HepG2 (cell line): ENCODE data around the gene ANKRD40CL. TPM values are rescaled to one million over a fixed set of nuclear protein-coding genes. Genes with fewer than 3 reads are reported as not detected.

Experiments
- ATAC-seq: fragments of 200-7000 bp; cut with Tn5 transposase; 3 replicates; pipeline ENCODE4 v1.9.1; 2020; ENCODE audit warnings: mild to moderate bottlenecking, moderate library complexity
- BruUV-seq: library from RNA; stranded (reverse); fragments of 400-500 nt; replicated peaks from 2 replicates; lab custom pipeline; 2021; lab: Mats Ljungman, UMichigan
- CTCF ChIA-PET: fragments of 300-600 bp; formaldehyde crosslinking; extraction: SDS; loops from one replicate; lab custom pipeline; 2021; ENCODE audit warnings: low total read pairs, inconsistent platforms, low intra/inter-chr PET ratio; lab: Yijun Ruan, JAX
- POLR2A ChIA-PET: fragments of 350-600 bp; sonication (Branson Sonifier 250); formaldehyde crosslinking; loops from one replicate; lab custom pipeline; 2020; ENCODE audit warnings: antibody characterized with exemption, inconsistent platforms; lab: Yijun Ruan, JAX
- DNase-seq: peaks from one replicate; pipeline ENCODE4 v3.0.0-alpha.2; 2015; ENCODE audit warnings: low spot score
- FAIRE-seq: peaks from 3 replicates; lab custom pipeline; 2011; peaks lifted over from hg19 to GRCh38; lab: Jason Lieb, UNC
- H2AFZ ChIP-seq: one replicate; pipeline ENCODE4 v1.6.1; 2011; ENCODE audit warnings: low read length, inconsistent platforms
- H3K27ac ChIP-seq: fragments of 300-600 bp; 3 replicates; pipeline ENCODE4 v1.8.0; 2011; ENCODE audit warnings: mixed run types, mild to moderate bottlenecking, mixed read lengths, low read length, inconsistent platforms; ENCODE audit not compliant: insufficient read depth; ENCODE audit errors: extremely low read length
- H3K27me3 ChIP-seq, 2 experiments: fragments of 200-600 bp in 1 of 2; 2 replicates in 1 of 2; 3 replicates in 1 of 2; pipeline versions ENCODE4 v1.6.0 to v1.8.0; 2011; ENCODE audit warnings: low read length in 2 of 2, mild to moderate bottlenecking in 2 of 2, moderate library complexity in 2 of 2, inconsistent platforms in 1 of 2; ENCODE audit not compliant: insufficient read depth in 2 of 2, control insufficient read depth in 1 of 2
- H3K36me3 ChIP-seq, 2 experiments: fragments of 200-600 bp in 1 of 2; replicated peaks in 1 of 2; 2 replicates in 1 of 2; 3 replicates in 1 of 2; pipeline versions ENCODE4 v1.5.1 to v1.8.0; 2011; ENCODE audit warnings: low read length in 2 of 2, inconsistent platforms in 1 of 2; ENCODE audit not compliant: insufficient read depth in 2 of 2, control insufficient read depth in 1 of 2
- H3K4me1 ChIP-seq: 2 replicates; pipeline ENCODE4 v1.5.1; 2012; ENCODE audit warnings: low read length, inconsistent platforms; ENCODE audit not compliant: insufficient read depth
- H3K4me2 ChIP-seq: 2 replicates; pipeline ENCODE4 v1.6.0; 2011; ENCODE audit warnings: low read depth, low read length, inconsistent platforms
- H3K4me3 ChIP-seq, 3 experiments: fragments of 200-600 bp in 1 of 3; sonication (generic), shearing (Covaris generic) in 1 of 3; replicated peaks in 1 of 3; 2 replicates each; pipeline ENCODE4 v1.5.1; 2011 to 2016; ENCODE audit warnings: low read length in 3 of 3, inconsistent platforms in 2 of 3, low read depth in 2 of 3, mild to moderate bottlenecking in 2 of 3, control low read depth in 1 of 3, mixed read lengths in 1 of 3; ENCODE audit not compliant: insufficient read depth in 1 of 3
- H3K79me2 ChIP-seq: one replicate; pipeline ENCODE4 v1.6.1; 2011; ENCODE audit warnings: low read length, inconsistent platforms; ENCODE audit not compliant: insufficient read depth
- H3K9ac ChIP-seq: 2 replicates; pipeline ENCODE4 v1.6.0; 2011; ENCODE audit warnings: mild to moderate bottlenecking, low read depth, low read length, inconsistent platforms; ENCODE audit not compliant: insufficient read depth
- H3K9me3 ChIP-seq: 2 replicates; pipeline ENCODE4 v1.5.1; 2012; ENCODE audit warnings: mild to moderate bottlenecking, low read length
- H4K20me1 ChIP-seq: 2 replicates; pipeline ENCODE4 v1.6.0; 2011; ENCODE audit warnings: inconsistent platforms, mild to moderate bottlenecking, low read length, moderate library complexity; ENCODE audit not compliant: insufficient read depth
- KMT2A ChIP-seq: sonication (generic); formaldehyde crosslinking; IDR thresholded peaks from 2 replicates; pipeline ENCODE4 v1.4.0; 2020; ENCODE audit warnings: missing genetic modification reagents
- NFE2L2 ChIP-seq: fragments of 150-350 bp; IDR thresholded peaks from 2 replicates; pipeline ENCODE4 v1.6.1; 2014; ENCODE audit warnings: low read length
- SMC3 ChIP-seq: IDR thresholded peaks from 2 replicates; pipeline ENCODE4 v1.6.1; 2011; ENCODE audit warnings: low read length, improper control_type of control experiment
- ZKSCAN8 ChIP-seq: IDR thresholded peaks from 2 replicates; pipeline ENCODE4 v1.6.1; 2016; ENCODE audit warnings: borderline replicate concordance, missing genetic modification reagents, missing compliant biosample characterization
- ZNF350 ChIP-seq: sonication (generic); formaldehyde crosslinking; IDR thresholded peaks from 2 replicates; pipeline ENCODE4 v1.4.0; 2020; ENCODE audit warnings: mild to moderate bottlenecking, low read depth, missing genetic modification reagents, borderline replicate concordance
- ZNF547 ChIP-seq: sonication (generic); formaldehyde crosslinking; IDR thresholded peaks from 2 replicates; pipeline ENCODE4 v1.5.1; 2020; ENCODE audit warnings: mild to moderate bottlenecking, missing genetic modification reagents
- ZNF619 ChIP-seq: sonication (generic); formaldehyde crosslinking; IDR thresholded peaks from 2 replicates; pipeline ENCODE4 v1.4.0; 2020; ENCODE audit warnings: mild to moderate bottlenecking, missing genetic modification reagents
- ZNF83 ChIP-seq: sonication (generic); formaldehyde crosslinking; IDR thresholded peaks from 2 replicates; pipeline ENCODE4 v1.4.0; 2020; ENCODE audit warnings: missing genetic modification reagents, mild to moderate bottlenecking, borderline replicate concordance
- ZSCAN25 ChIP-seq: sonication (generic); formaldehyde crosslinking; IDR thresholded peaks from 2 replicates; pipeline ENCODE4 v1.8.0; 2022; ENCODE audit warnings: mild to moderate bottlenecking, missing genetic modification reagents
- WGBS: methylation state at CpG from one replicate; pipeline ENCODE4 v1.1.6; 2017; ENCODE audit warnings: low lambda C conversion rate; 5-methylcytosine and 5-hydroxymethylcytosine counted together
- in situ Hi-C: cut with HindIII; loops from 2 replicates; pipeline ENCODE4 v1.10.0; 2017; ENCODE audit warnings: low pct_unique_long_range_greater_than_20kb; ENCODE audit not compliant: extremely low pct_ligation_motif_present
- intact Hi-C: fragments of 100-400 bp; cut with micrococcal nuclease; formaldehyde crosslinking; loops from one replicate; pipeline ENCODE4 v1.10.0; 2022; ENCODE audit not compliant: unreplicated experiment
- polyA plus RNA-seq, 8 experiments: library from polyadenylated mRNA; depleted of rRNA in 3 of 8; stranded (reverse) in 7 of 8; unstranded in 1 of 8; fragments of >200 nt; fragmentation: Illumina TruSeq in 4 of 8; extraction: Trizol in 4 of 8; gene quantifications; 2 replicates each; pipeline versions ENCODE4 v1.2.1 to v1.2.3, GENCODE V29; 2011 to 2016; ENCODE audit warnings: low read depth in 4 of 8, missing spikeins in 1 of 8, mixed read lengths in 1 of 8; ENCODE audit not compliant: insufficient read depth in 1 of 8
- total RNA-seq, 5 experiments: library from RNA; depleted of rRNA; stranded (reverse); fragments of >200 nt; fragmentation: Illumina TruSeq; extraction: Trizol; gene quantifications; 2 replicates each; pipeline ENCODE4 v1.2.3, GENCODE V29; 2016; ENCODE audit warnings: low read depth in 1 of 5
- TF ChIP-seq, protein P1 (sequence below): sonication (generic); formaldehyde crosslinking; IDR thresholded peaks from 2 replicates; pipeline ENCODE4 v1.4.0; 2020; ENCODE audit warnings: mild to moderate bottlenecking, missing genetic modification reagents
- TF ChIP-seq, protein P2 (sequence below): sonication (generic); formaldehyde crosslinking; IDR thresholded peaks from 2 replicates; pipeline ENCODE4 v1.5.1; 2020; ENCODE audit warnings: missing genetic modification reagents, mild to moderate bottlenecking, borderline replicate concordance

The ANKRD40CL gene
- total and polyA plus RNA-seq, 2 of the 13 experiments (the other 11 are each of a cell fraction or from before 2014, with no cell fraction given), result 0.03 to 0.11 TPM

GRCh38 chr17:50783905-50784304 is 16.6 kb upstream of the ANKRD40CL start:
- Histone ChIP-seq H3K27ac (no peak overlapping the region), H3K4me2 (no peak overlapping the region), H2AFZ (no peak overlapping the region), H3K79me2 (no peaks in the 10 kb centered on the region), H3K4me3 (no peak overlapping the region), H3K9ac (no peak overlapping the region), H4K20me1 (no peaks in the 10 kb centered on the region), H3K27me3 (0 out of 5 replicates have a peak, but pooled peaks cover 0 to 2% of the 10 kb centered on the region in 2 experiments), H3K4me1 (peaks cover 23% of the 10 kb centered on the region)
- ATAC-seq (no peak), FAIRE-seq (no peak)
- no TSS peak for BruUV-seq
- TF ChIP-seq ZNF547 (CRISPR knock-in tag) (no peak), ZKSCAN8 (CRISPR knock-in tag) (peak; percentile 97)
- TF ChIP-seq, all 625 proteins: peak for 1
- in situ Hi-C loops, result loop anchor here (5.0 kb wide), 1 partner anchor 173 kb away; no protein-coding TSS in a partner anchor
- no peaks in the 10 kb centered on the region for H3K9me3 ChIP-seq
- H3K36me3 ChIP-seq, result no peaks in the 10 kb centered on the region
- DNase-seq, result no peak
- intact Hi-C loops, result loop anchor here (1.0 kb wide), 2 partner anchors 58 to 172 kb away; no protein-coding TSS in a partner anchor
- WGBS, result 39% methylated on average over 2 of the region's 2 CpGs
- POLR2A ChIA-PET, result interaction anchor here (1.4 to 1.6 kb wide), 2 partner anchors 77 to 122 kb away, joined by 3 to 8 read pairs; partner anchors contain the start of gene ANKRD40
- CTCF ChIA-PET, result interaction anchor here (0.8 to 4.4 kb wide), 5 partner anchors 34 to 233 kb away, joined by 3 to 94 read pairs (median 8); no protein-coding TSS in a partner anchor

DNA sequence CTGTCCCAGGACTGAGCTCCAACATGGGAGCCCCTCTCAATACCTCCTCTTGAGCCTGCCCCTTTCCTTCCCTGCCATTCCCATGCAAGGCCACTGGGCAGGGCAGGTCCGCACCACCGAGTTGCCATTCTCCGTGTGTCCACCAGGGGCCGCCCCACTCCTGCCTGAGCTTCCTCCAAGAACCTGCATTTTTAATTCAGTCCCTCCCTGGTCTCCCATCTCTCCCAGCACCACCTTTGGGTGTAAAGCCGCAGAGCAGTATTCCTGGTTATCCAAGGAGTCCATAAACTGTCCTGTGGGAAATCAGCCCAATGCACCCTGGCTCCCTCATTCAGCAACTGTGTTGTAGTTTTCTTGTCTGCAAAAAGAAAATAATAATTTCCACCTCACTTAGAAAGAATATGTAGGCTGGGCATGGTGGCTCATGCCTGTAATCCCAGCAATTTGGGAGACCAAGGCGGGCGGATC is 15.9 kb upstream of the ANKRD40CL start:
- ATAC-seq, result peak; percentile 97
- in situ Hi-C loops, result loop anchor here (5.0 kb wide), 1 partner anchor 174 kb away; no protein-coding TSS in a partner anchor
- TF ChIP-seq ZNF619 (CRISPR knock-in tag), result 0 out of 2 replicates have a peak, but pooled peaks have one; percentile 69
- TF ChIP-seq ZNF350 (CRISPR knock-in tag), result peak; percentile 61; the same call in 1 of the 2 replicates
- TF ChIP-seq, protein P1, sequence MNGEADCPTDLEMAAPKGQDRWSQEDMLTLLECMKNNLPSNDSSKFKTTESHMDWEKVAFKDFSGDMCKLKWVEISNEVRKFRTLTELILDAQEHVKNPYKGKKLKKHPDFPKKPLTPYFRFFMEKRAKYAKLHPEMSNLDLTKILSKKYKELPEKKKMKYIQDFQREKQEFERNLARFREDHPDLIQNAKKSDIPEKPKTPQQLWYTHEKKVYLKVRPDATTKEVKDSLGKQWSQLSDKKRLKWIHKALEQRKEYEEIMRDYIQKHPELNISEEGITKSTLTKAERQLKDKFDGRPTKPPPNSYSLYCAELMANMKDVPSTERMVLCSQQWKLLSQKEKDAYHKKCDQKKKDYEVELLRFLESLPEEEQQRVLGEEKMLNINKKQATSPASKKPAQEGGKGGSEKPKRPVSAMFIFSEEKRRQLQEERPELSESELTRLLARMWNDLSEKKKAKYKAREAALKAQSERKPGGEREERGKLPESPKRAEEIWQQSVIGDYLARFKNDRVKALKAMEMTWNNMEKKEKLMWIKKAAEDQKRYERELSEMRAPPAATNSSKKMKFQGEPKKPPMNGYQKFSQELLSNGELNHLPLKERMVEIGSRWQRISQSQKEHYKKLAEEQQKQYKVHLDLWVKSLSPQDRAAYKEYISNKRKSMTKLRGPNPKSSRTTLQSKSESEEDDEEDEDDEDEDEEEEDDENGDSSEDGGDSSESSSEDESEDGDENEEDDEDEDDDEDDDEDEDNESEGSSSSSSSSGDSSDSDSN (CRISPR knock-in tag), result no peak
- TF ChIP-seq SMC3, result peak; percentile 97
- 0 out of 2 replicates have a peak, but pooled peaks have one; percentile 53 for TF ChIP-seq ZNF83 (CRISPR knock-in tag)
- TF ChIP-seq, protein P2, sequence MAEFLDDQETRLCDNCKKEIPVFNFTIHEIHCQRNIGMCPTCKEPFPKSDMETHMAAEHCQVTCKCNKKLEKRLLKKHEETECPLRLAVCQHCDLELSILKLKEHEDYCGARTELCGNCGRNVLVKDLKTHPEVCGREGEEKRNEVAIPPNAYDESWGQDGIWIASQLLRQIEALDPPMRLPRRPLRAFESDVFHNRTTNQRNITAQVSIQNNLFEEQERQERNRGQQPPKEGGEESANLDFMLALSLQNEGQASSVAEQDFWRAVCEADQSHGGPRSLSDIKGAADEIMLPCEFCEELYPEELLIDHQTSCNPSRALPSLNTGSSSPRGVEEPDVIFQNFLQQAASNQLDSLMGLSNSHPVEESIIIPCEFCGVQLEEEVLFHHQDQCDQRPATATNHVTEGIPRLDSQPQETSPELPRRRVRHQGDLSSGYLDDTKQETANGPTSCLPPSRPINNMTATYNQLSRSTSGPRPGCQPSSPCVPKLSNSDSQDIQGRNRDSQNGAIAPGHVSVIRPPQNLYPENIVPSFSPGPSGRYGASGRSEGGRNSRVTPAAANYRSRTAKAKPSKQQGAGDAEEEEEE (CRISPR knock-in tag), result no peak
- TF ChIP-seq KMT2A, result no peak
- TF ChIP-seq ZSCAN25 (CRISPR knock-in tag), result peak; percentile 72
- TF ChIP-seq NFE2L2, result no peak

More for the DNA sequence above, 15.9 kb upstream of the ANKRD40CL start:
- CTCF ChIA-PET, result interaction anchor here (0.8 to 4.4 kb wide), 7 partner anchors 23 to 233 kb away, joined by 3 to 94 read pairs (median 8); no protein-coding TSS in a partner anchor
- no peak overlapping the region for H3K4me2 ChIP-seq
- peaks cover 23% of the 10 kb centered on the region for H3K4me1 ChIP-seq
- no peaks in the 10 kb centered on the region for H3K36me3 ChIP-seq
- no peak overlapping the region for H3K4me3 ChIP-seq
- FAIRE-seq (peak; percentile 89), DNase-seq (peak; percentile 86)
- no peak overlapping the region for H2AFZ ChIP-seq
- no peaks in the 10 kb centered on the region for H4K20me1 ChIP-seq
- POLR2A ChIA-PET, result interaction anchor here (0.6 to 1.6 kb wide), 6 partner anchors 70 to 174 kb away, joined by 3 to 8 read pairs (median 4); partner anchors contain the start of gene ANKRD40
- no peak overlapping the region for H3K9ac ChIP-seq
- intact Hi-C loops, result loop anchor here (1.0 kb wide), 2 partner anchors 59 to 173 kb away; no protein-coding TSS in a partner anchor
- H3K27ac ChIP-seq, result no peak overlapping the region
- H3K27me3 ChIP-seq, result peaks cover 0 to 2% of the 10 kb centered on the region in 2 experiments; a peak in 1 of 5 replicates
- no TSS peak for BruUV-seq
- 16% methylated on average over 7 of the region's 7 CpGs for WGBS
- no peaks in the 10 kb centered on the region for H3K79me2 ChIP-seq
- H3K9me3 ChIP-seq, result no peaks in the 10 kb centered on the region
